MM.1S (cell line): ENCODE measurements around the gene ABHD15.
A peak's percentile ranks its signal among the peaks of the same experiment; 100 is the strongest.

Experiments used
- DNase-seq: peaks from one replicate; pipeline ENCODE4 v3.0.0-alpha.2; 2015
- H2AFZ ChIP-seq: fragments of 300-600 bp; sonication (generic); 2 replicates; pipeline ENCODE4 v1.6.0; 2016; ENCODE audit warnings: antibody characterized with exemption, low read length
- H3F3A ChIP-seq: fragments of 300-600 bp; sonication (generic); 2 replicates; pipeline ENCODE4 v1.6.1; 2016; ENCODE audit warnings: mild to moderate bottlenecking, antibody characterized with exemption, low read length, moderate library complexity, mixed read lengths; ENCODE audit not compliant: insufficient read depth
- H3K27ac ChIP-seq: fragments of 300-600 bp; sonication (generic); 2 replicates; pipeline ENCODE4 v1.5.1; 2016; ENCODE audit warnings: mild to moderate bottlenecking, low read length
- H3K27me3 ChIP-seq: fragments of 300-600 bp; sonication (generic); replicated peaks from 2 replicates; pipeline ENCODE4 v1.6.0; 2016; ENCODE audit warnings: low read length; ENCODE audit not compliant: insufficient read depth
- H3K36me3 ChIP-seq: fragments of 300-600 bp; sonication (generic); replicated peaks from 2 replicates; pipeline ENCODE4 v1.6.1; 2016; ENCODE audit warnings: mild to moderate bottlenecking, low read length, mixed read lengths; ENCODE audit not compliant: insufficient read depth
- H3K4me1 ChIP-seq: fragments of 300-600 bp; sonication (generic); 2 replicates; pipeline ENCODE4 v1.6.1; 2016; ENCODE audit warnings: low read length, mixed read lengths
- H3K4me2 ChIP-seq: fragments of 300-600 bp; sonication (generic); 2 replicates; pipeline ENCODE4 v1.6.0; 2016; ENCODE audit warnings: low read depth, low read length
- H3K4me3 ChIP-seq: fragments of 300-600 bp; sonication (generic); 2 replicates; pipeline ENCODE4 v1.5.1; 2016; ENCODE audit warnings: low read length, mixed read lengths
- H3K79me2 ChIP-seq: fragments of 300-600 bp; sonication (generic); 2 replicates; pipeline ENCODE4 v1.6.1; 2016; ENCODE audit warnings: mixed run types, low read length, mixed read lengths
- H3K9ac ChIP-seq: fragments of 300-600 bp; sonication (generic); 2 replicates; pipeline ENCODE4 v1.6.1; 2016; ENCODE audit warnings: low read length, mixed read lengths
- H3K9me2 ChIP-seq: fragments of 300-600 bp; sonication (generic); replicated peaks from 2 replicates; pipeline ENCODE4 v1.6.1; 2016; ENCODE audit warnings: mild to moderate bottlenecking, low read length, mixed read lengths; ENCODE audit not compliant: insufficient read depth
- H3K9me3 ChIP-seq: fragments of 300-600 bp; sonication (generic); replicated peaks from 2 replicates; pipeline ENCODE4 v1.6.1; 2016; ENCODE audit warnings: mild to moderate bottlenecking, low read length, mixed read lengths; ENCODE audit not compliant: insufficient read depth
- H4K20me1 ChIP-seq: fragments of 300-600 bp; sonication (generic); 2 replicates; pipeline ENCODE4 v1.6.1; 2016; ENCODE audit warnings: mild to moderate bottlenecking, low read length, moderate library complexity, mixed read lengths; ENCODE audit not compliant: insufficient read depth
- EZH2 ChIP-seq: fragments of 300-600 bp; sonication (generic); optimal IDR thresholded peaks from 2 replicates; pipeline ENCODE3; 2017; ENCODE audit warnings: low read depth, mild to moderate bottlenecking, antibody characterized with exemption, low read length, mixed read lengths
- EZH2phosphoT487 ChIP-seq: fragments of 300-600 bp; sonication (generic); IDR thresholded peaks from 2 replicates; pipeline ENCODE4 v1.6.1; 2018; ENCODE audit warnings: antibody characterized with exemption, low read length
- TF ChIP-seq, protein P1 (sequence below): fragments of 300-600 bp; sonication (generic); IDR thresholded peaks from 2 replicates; pipeline ENCODE4 v1.5.1; 2016; ENCODE audit warnings: antibody characterized with exemption, low read length, mixed read lengths

Gene ABHD15

DNA sequence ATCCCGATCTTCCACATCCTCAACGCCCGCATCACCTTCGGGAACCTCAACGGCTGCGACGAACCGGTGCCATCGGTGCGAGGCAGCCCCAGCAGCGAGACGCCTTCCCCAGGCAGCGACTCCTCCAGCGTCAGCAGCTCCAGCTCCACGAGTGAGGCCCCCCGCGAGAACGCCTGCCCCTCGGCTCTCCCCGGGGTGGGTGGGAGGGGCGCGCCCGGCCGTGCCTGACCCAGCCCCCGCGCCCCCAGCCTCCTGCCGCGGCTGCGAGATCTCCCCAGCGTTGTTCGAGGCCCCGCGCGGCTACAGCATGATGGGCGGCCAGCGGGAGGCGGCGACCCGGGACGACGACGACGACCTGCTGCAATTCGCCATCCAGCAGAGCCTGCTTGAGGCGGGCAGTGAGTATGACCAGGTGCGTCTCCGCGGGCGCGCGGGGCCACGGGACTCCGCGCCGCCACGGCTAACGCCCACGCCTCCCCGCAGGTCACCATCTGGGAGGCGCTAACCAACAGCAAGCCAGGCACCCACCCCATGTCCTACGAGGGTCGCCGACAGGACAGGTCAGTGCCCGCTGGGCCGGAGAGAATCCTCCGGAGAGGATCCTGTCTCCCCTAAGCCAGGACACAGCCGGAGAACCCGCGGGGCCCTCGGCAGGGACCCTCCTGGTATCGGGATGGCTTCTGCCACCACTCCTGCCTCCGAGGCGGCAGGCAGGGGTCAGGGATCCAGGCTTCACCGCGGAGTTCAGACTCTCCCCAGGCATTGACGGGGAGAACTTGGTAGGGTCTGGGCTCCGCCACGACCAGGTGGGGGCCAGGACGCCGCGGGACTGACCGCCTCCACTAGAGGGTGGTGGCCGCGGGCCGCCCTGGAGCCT lies 45.8 kb upstream of the ABHD15 start:
- no peaks in the 10 kb centered on the region for H3K36me3 ChIP-seq
- no peaks in the 10 kb centered on the region for H4K20me1 ChIP-seq
- no peak for DNase-seq
- H3K79me2 ChIP-seq: no peaks in the 10 kb centered on the region
- H2AFZ ChIP-seq: 0 out of 2 replicates have a peak overlapping the region, but pooled peaks have one; percentile 46
- H3K27me3 ChIP-seq: peaks cover 11% of the 10 kb centered on the region
- no peak overlapping the region for H3K27ac ChIP-seq
- H3K4me3 ChIP-seq: no peak overlapping the region
- H3K9me3 ChIP-seq: no peaks in the 10 kb centered on the region
- peaks cover 31% of the 10 kb centered on the region for H3K4me1 ChIP-seq
- no peaks in the 10 kb centered on the region for H3K9me2 ChIP-seq
- peaks cover 4% of the 10 kb centered on the region; the same call in 1 of the 2 replicates for H3F3A ChIP-seq
- TF ChIP-seq, protein P1, sequence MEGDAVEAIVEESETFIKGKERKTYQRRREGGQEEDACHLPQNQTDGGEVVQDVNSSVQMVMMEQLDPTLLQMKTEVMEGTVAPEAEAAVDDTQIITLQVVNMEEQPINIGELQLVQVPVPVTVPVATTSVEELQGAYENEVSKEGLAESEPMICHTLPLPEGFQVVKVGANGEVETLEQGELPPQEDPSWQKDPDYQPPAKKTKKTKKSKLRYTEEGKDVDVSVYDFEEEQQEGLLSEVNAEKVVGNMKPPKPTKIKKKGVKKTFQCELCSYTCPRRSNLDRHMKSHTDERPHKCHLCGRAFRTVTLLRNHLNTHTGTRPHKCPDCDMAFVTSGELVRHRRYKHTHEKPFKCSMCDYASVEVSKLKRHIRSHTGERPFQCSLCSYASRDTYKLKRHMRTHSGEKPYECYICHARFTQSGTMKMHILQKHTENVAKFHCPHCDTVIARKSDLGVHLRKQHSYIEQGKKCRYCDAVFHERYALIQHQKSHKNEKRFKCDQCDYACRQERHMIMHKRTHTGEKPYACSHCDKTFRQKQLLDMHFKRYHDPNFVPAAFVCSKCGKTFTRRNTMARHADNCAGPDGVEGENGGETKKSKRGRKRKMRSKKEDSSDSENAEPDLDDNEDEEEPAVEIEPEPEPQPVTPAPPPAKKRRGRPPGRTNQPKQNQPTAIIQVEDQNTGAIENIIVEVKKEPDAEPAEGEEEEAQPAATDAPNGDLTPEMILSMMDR: no peak
- peak overlapping the region; percentile 94; the same call in 1 of the 2 replicates for H3K4me2 ChIP-seq
- no peak overlapping the region for H3K9ac ChIP-seq

DNA sequence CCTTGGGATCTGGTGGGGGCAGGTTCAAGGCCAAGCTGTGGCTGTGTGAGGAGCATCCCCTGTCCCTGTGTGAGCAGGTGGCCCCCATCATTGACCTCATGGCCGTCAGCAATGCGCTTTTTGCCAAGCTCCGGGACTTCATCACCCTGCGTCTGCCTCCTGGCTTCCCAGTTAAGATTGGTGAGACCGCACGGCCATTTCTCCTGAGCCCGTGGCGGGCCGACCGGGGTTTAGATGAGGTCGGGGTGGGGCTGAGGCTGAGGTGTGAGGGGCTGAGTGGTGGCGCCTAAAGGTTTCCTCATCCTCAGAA lies 45.2 kb upstream of the ABHD15 start:
- no peaks in the 10 kb centered on the region for H3K9me2 ChIP-seq
- no peaks in the 10 kb centered on the region for H3F3A ChIP-seq
- no peak overlapping the region for H3K27ac ChIP-seq
- H3K9me3 ChIP-seq: no peaks in the 10 kb centered on the region
- no peaks in the 10 kb centered on the region for H4K20me1 ChIP-seq
- TF ChIP-seq EZH2phosphoT487: no peak
- no peak for TF ChIP-seq EZH2
- TF ChIP-seq, protein P1: no peak
- H3K4me1 ChIP-seq: peaks cover 26% of the 10 kb centered on the region
- H3K79me2 ChIP-seq: no peaks in the 10 kb centered on the region
- H3K36me3 ChIP-seq: no peaks in the 10 kb centered on the region
- H3K4me2 ChIP-seq: no peak overlapping the region
- peaks cover 11% of the 10 kb centered on the region for H3K27me3 ChIP-seq
- H2AFZ ChIP-seq: no peak overlapping the region
- no peak overlapping the region for H3K4me3 ChIP-seq
- no peak for DNase-seq
- no peak overlapping the region for H3K9ac ChIP-seq

DNA sequence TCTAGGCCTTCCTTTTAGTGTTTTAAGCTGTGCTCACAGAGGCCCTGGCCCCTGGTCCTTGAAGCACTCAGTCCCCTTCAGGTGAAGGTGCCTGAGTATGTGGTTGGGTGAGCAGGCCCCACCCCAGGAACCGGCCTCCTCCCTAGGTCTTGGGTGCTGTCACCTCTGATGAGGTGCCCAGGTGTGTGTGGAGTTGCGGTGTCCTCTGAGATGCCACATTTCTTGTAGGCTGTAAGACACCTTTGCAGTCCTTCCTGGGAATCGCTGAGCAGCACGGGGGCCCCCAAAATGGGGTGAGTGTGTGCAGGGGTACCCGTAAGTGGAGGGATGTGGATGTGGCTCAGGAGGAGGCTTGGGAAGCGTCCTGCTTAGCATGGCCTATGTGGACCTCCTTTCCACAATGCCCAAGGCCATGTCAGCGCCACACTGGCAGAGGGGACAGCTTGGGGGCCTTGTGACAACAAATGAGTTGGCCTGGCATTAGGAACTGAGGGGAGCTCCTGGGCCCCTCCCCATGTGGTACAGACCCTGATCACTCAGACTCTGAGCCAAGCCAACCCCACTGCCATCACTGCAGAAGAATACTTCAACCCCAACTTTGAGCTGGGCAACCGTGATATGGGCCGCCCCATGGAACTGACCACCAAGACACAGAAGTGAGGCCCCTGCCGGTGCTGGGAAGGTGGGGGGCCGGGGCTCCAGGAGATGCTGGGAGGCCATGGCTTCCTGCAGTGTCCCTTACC lies 44.7 kb upstream of the ABHD15 start:
- H2AFZ ChIP-seq: no peak overlapping the region
- H3F3A ChIP-seq: no peaks in the 10 kb centered on the region
- no peak for DNase-seq
- no peak overlapping the region for H3K4me2 ChIP-seq
- H3K27ac ChIP-seq: no peak overlapping the region
- no peak overlapping the region for H3K4me3 ChIP-seq
- no peaks in the 10 kb centered on the region for H4K20me1 ChIP-seq
- H3K4me1 ChIP-seq: peaks cover 23% of the 10 kb centered on the region
- H3K9ac ChIP-seq: no peak overlapping the region
- no peaks in the 10 kb centered on the region for H3K36me3 ChIP-seq
- TF ChIP-seq, protein P1: no peak
- TF ChIP-seq EZH2phosphoT487 (no peak), EZH2 (no peak)
- H3K27me3 ChIP-seq: peaks cover 11% of the 10 kb centered on the region
- no peaks in the 10 kb centered on the region for H3K9me3 ChIP-seq
- H3K79me2 ChIP-seq: no peaks in the 10 kb centered on the region
- H3K9me2 ChIP-seq: no peaks in the 10 kb centered on the region
